ENCODE measurements around the gene RAVER1.

GRCh38 chr19:10329555-10329954, 3.8 kb downstream of the RAVER1 start:
- TF ChIP-seq ARID4A (CRISPR knock-in tag; IDR thresholded peaks at IDR 0.05; ENCODE audit: borderline replicate concordance), result no peak
- no peak for TF ChIP-seq PHF21A (CRISPR knock-in tag; IDR thresholded peaks at IDR 0.05)
- no peak for TF ChIP-seq HNRNPLL (IDR thresholded peaks at IDR 0.05; ENCODE audit: low read depth, low read length, poor library complexity, severe bottlenecking)
- TF ChIP-seq SNAPC5 (CRISPR knock-in tag; IDR thresholded peaks at IDR 0.05; ENCODE audit: borderline replicate concordance), result no peak

Data from HepG2 (cell line).